H1 (cell line): ENCODE data around the gene CREB1. TPM values are rescaled to one million over a fixed set of nuclear protein-coding genes. Genes with fewer than 3 reads are reported as not detected.

Source experiments
- CTCF ChIA-PET: fragments of 300-600 bp; sonication (Branson Sonifier 250); formaldehyde crosslinking; loops from one replicate; lab custom pipeline; 2021; ENCODE audit not compliant: partially characterized antibody; lab: Charles Lee
- POLR2A ChIA-PET: fragments of 300-600 bp; sonication (Branson Sonifier 250); formaldehyde crosslinking; loops from one replicate; lab custom pipeline; 2021; ENCODE audit warnings: inconsistent platforms; ENCODE audit not compliant: partially characterized antibody; lab: Charles Lee
- DNase-seq, 2 experiments: peaks; one replicate each; pipeline versions ENCODE4 v3.0.0 to v3.0.0-alpha.2; 2010 to 2022; ENCODE audit warnings: low spot score in 2 of 2, low read depth in 1 of 2, mixed read lengths in 1 of 2
- FAIRE-seq: peaks from 2 replicates; lab custom pipeline; 2011; peaks lifted over from hg19 to GRCh38; lab: Jason Lieb, UNC
- H2AFZ ChIP-seq: 2 replicates; pipeline ENCODE4 v1.8.1; 2012; ENCODE audit warnings: low read length, inconsistent platforms
- H2AK5ac ChIP-seq: 2 replicates; pipeline ENCODE4 v1.6.1; 2013; ENCODE audit warnings: low read depth, low read length
- H2BK120ac ChIP-seq: replicated peaks from 2 replicates; pipeline ENCODE3; 2013; ENCODE audit warnings: low read depth, low read length, inconsistent platforms
- H2BK12ac ChIP-seq: 2 replicates; pipeline ENCODE4 v1.6.1; 2013; ENCODE audit warnings: low read depth, low read length
- H2BK15ac ChIP-seq: 2 replicates; pipeline ENCODE4 v1.6.1; 2013; ENCODE audit warnings: low read length
- H2BK20ac ChIP-seq: 2 replicates; pipeline ENCODE4 v1.6.1; 2013; ENCODE audit warnings: low read length
- H2BK5ac ChIP-seq: 2 replicates; pipeline ENCODE4 v1.6.1; 2013; ENCODE audit warnings: low read depth, low read length
- H3K14ac ChIP-seq: 2 replicates; pipeline ENCODE4 v1.6.1; 2013; ENCODE audit warnings: inconsistent platforms; ENCODE audit not compliant: insufficient read length
- H3K18ac ChIP-seq: 2 replicates; pipeline ENCODE4 v1.6.1; 2013; ENCODE audit warnings: low read length; ENCODE audit errors: extremely low read depth
- H3K23ac ChIP-seq: 2 replicates; pipeline ENCODE4 v1.6.1; 2013; ENCODE audit warnings: inconsistent platforms; ENCODE audit not compliant: insufficient read length
- H3K23me2 ChIP-seq: 2 replicates; pipeline ENCODE4 v1.6.1; 2013; ENCODE audit warnings: low read depth, low read length
- H3K27ac ChIP-seq: 2 replicates; pipeline ENCODE4 v1.6.1; 2011; ENCODE audit warnings: low read depth, low read length, inconsistent platforms
- H3K27me3 ChIP-seq, 4 experiments: replicated peaks in 1 of 4; 1 replicate in 1 of 4; 2 replicates in 3 of 4; pipeline versions ENCODE4 v1.6.1 to v1.8.1; 2011 to 2013; ENCODE audit warnings: low read length in 3 of 4, mild to moderate bottlenecking in 3 of 4, inconsistent platforms in 2 of 4, mixed read lengths in 2 of 4, moderate library complexity in 1 of 4; ENCODE audit not compliant: control insufficient read depth in 3 of 4, insufficient read depth in 3 of 4; ENCODE audit errors: extremely low read depth in 1 of 4
- H3K36me3 ChIP-seq, 4 experiments: 2 replicates each; pipeline versions ENCODE4 v1.6.1 to v1.8.1; 2011 to 2013; ENCODE audit warnings: mild to moderate bottlenecking in 4 of 4, low read length in 3 of 4, moderate library complexity in 2 of 4, control low read depth in 1 of 4, inconsistent platforms in 1 of 4; ENCODE audit not compliant: insufficient read depth in 4 of 4, control insufficient read depth in 2 of 4
- H3K4ac ChIP-seq: replicated peaks from 2 replicates; pipeline ENCODE3; 2013; ENCODE audit warnings: low read length, low read depth, mixed read lengths, inconsistent platforms; ENCODE audit not compliant: insufficient read length
- H3K4me1 ChIP-seq, 4 experiments: replicated peaks in 1 of 4; 1 replicate in 1 of 4; 2 replicates in 3 of 4; pipeline versions ENCODE4 v1.6.1 to v1.8.1; 2011 to 2013; ENCODE audit warnings: low read length in 3 of 4, inconsistent platforms in 2 of 4, mixed read lengths in 1 of 4; ENCODE audit not compliant: insufficient read depth in 4 of 4, control insufficient read depth in 3 of 4
- H3K4me2 ChIP-seq, 2 experiments: 2 replicates each; pipeline versions ENCODE4 v1.6.1 to v1.8.1; 2011 to 2013; ENCODE audit warnings: low read depth in 2 of 2, low read length in 2 of 2, control low read depth in 1 of 2, inconsistent platforms in 1 of 2, mild to moderate bottlenecking in 1 of 2; ENCODE audit not compliant: insufficient read depth in 1 of 2
- H3K4me3 ChIP-seq, 4 experiments: fragments of 200-600, 300-600 bp in 1 of 4; sonication (generic), shearing (Covaris generic), sonication (Bioruptor Twin) in 1 of 4; 2 replicates each; pipeline versions ENCODE4 v1.5.1 to v1.8.1; 2011 to 2016; ENCODE audit warnings: low read length in 4 of 4, low read depth in 3 of 4, control low read depth in 2 of 4, inconsistent platforms in 2 of 4, mild to moderate bottlenecking in 2 of 4, mixed read lengths in 1 of 4, moderate library complexity in 1 of 4; ENCODE audit not compliant: insufficient read depth in 2 of 4; ENCODE audit errors: extremely low read depth in 1 of 4
- H3K56ac ChIP-seq: replicated peaks from 2 replicates; pipeline ENCODE3; 2013; ENCODE audit warnings: low read depth, mild to moderate bottlenecking, mixed read lengths, low read length, inconsistent platforms; ENCODE audit not compliant: insufficient read length
- H3K79me1 ChIP-seq: 2 replicates; pipeline ENCODE4 v1.6.1; 2013; ENCODE audit warnings: low read depth, low read length, control low read depth
- H3K79me2 ChIP-seq, 2 experiments: 2 replicates each; pipeline versions ENCODE4 v1.6.1 to v1.8.1; 2012 to 2013; ENCODE audit warnings: low read length in 2 of 2, mild to moderate bottlenecking in 2 of 2, inconsistent platforms in 1 of 2; ENCODE audit not compliant: insufficient read depth in 2 of 2, control insufficient read depth in 1 of 2
- H3K9ac ChIP-seq, 4 experiments: replicated peaks in 1 of 4; 1 replicate in 1 of 4; 2 replicates in 3 of 4; pipeline versions ENCODE4 v1.6.1 to v1.8.1; 2011 to 2013; ENCODE audit warnings: low read depth in 3 of 4, low read length in 3 of 4, control low read depth in 2 of 4, mild to moderate bottlenecking in 2 of 4, moderate library complexity in 2 of 4, inconsistent platforms in 1 of 4; ENCODE audit errors: extremely low read depth in 1 of 4
- H3K9me3 ChIP-seq, 2 experiments: 2 replicates each; pipeline versions ENCODE4 v1.6.1 to v1.8.1; 2012 to 2013; ENCODE audit warnings: mild to moderate bottlenecking in 2 of 2, moderate library complexity in 2 of 2, control low read depth in 1 of 2, inconsistent platforms in 1 of 2, low read depth in 1 of 2, low read length in 1 of 2, mixed read lengths in 1 of 2; ENCODE audit not compliant: insufficient read depth in 2 of 2
- H4K20me1 ChIP-seq, 2 experiments: replicated peaks in 1 of 2; 2 replicates each; pipeline versions ENCODE3 to v1.8.1; 2011 to 2013; ENCODE audit warnings: inconsistent platforms in 2 of 2, low read length in 2 of 2, mild to moderate bottlenecking in 1 of 2; ENCODE audit not compliant: insufficient read depth in 2 of 2, control insufficient read depth in 1 of 2
- H4K5ac ChIP-seq: 2 replicates; pipeline ENCODE4 v1.6.1; 2013; ENCODE audit warnings: low read length, low read depth, mixed read lengths, inconsistent platforms; ENCODE audit not compliant: insufficient read length
- H4K8ac ChIP-seq: 2 replicates; pipeline ENCODE4 v1.8.0; 2013; ENCODE audit warnings: mild to moderate bottlenecking, moderate library complexity, low read length, inconsistent platforms; ENCODE audit not compliant: insufficient read depth; ENCODE audit errors: extremely low read depth
- H4K91ac ChIP-seq: replicated peaks from 2 replicates; pipeline ENCODE3; 2013; ENCODE audit warnings: low read length, mixed read lengths, inconsistent platforms; ENCODE audit not compliant: insufficient read length
- CBX8 ChIP-seq: fragments of 300-800, 300-1000 bp; sonication (generic); IDR thresholded peaks from 2 replicates; pipeline ENCODE4 v1.7.1; 2016; ENCODE audit warnings: low read depth, low read length, borderline replicate concordance
- CHD1 ChIP-seq: IDR thresholded peaks from 2 replicates; pipeline ENCODE4 v1.6.1; 2012; ENCODE audit warnings: low read depth, low read length, improper control_type of control experiment
- EGR1 ChIP-seq: IDR thresholded peaks from 2 replicates; pipeline ENCODE4 v1.6.1; 2011; ENCODE audit warnings: low read depth, low read length, borderline replicate concordance
- GTF2F1 ChIP-seq: IDR thresholded peaks from 2 replicates; pipeline ENCODE4 v1.6.1; 2012; ENCODE audit warnings: low read depth, low read length, improper control_type of control experiment, borderline replicate concordance
- POU5F1 ChIP-seq: IDR thresholded peaks from 2 replicates; pipeline ENCODE4 v1.6.1; 2011; ENCODE audit warnings: low read depth, mild to moderate bottlenecking, low read length, moderate library complexity
- RAD21 ChIP-seq, 2 experiments: IDR thresholded peaks in 1 of 2; conservative IDR thresholded peaks in 1 of 2; 2 replicates each; pipeline ENCODE4 v1.6.1; 2011; ENCODE audit warnings: low read depth in 2 of 2, low read length in 2 of 2, improper control_type of control experiment in 1 of 2, inconsistent platforms in 1 of 2, mild to moderate bottlenecking in 1 of 2, moderate library complexity in 1 of 2
- RBBP5 ChIP-seq: IDR thresholded peaks from 2 replicates; pipeline ENCODE4 v1.7.1; 2012; ENCODE audit warnings: low read depth, mild to moderate bottlenecking, inconsistent platforms, low read length, moderate library complexity, borderline replicate concordance
- SP4 ChIP-seq: IDR thresholded peaks from 2 replicates; pipeline ENCODE4 v1.6.1; 2012; ENCODE audit warnings: low read length, inconsistent platforms
- TBP ChIP-seq: IDR thresholded peaks from 2 replicates; pipeline ENCODE4 v1.6.1; 2011; ENCODE audit warnings: low read depth, low read length, improper control_type of control experiment
- WGBS, 2 experiments: shearing (Covaris generic) in 1 of 2; methylation state at CpG; one replicate each; pipeline versions ENCODE4 v1.1.6 to v1.1.7; 2013 to 2015; ENCODE audit warnings: low lambda C conversion rate in 2 of 2, mixed read lengths in 2 of 2, inconsistent platforms in 1 of 2, low coverage in 1 of 2, missing lambda C conversion rate in 1 of 2; ENCODE audit not compliant: insufficient replicate concordance in 2 of 2, insufficient coverage in 1 of 2, insufficient read length in 1 of 2; ENCODE audit errors: extremely low coverage in 1 of 2, missing lambda C conversion rate in 1 of 2; 5-methylcytosine and 5-hydroxymethylcytosine counted together
- polyA plus RNA-seq, 7 experiments: library from polyadenylated mRNA; depleted of rRNA in 3 of 7; stranded (reverse) in 5 of 7; unstranded in 2 of 7; fragments of >200 nt in 5 of 7; fragments of 200-250 nt in 2 of 7; gene quantifications; 1 replicate in 5 of 7; 2 replicates in 1 of 7; 4 replicates in 1 of 7; pipeline versions ENCODE4 v1.2.1 to v1.2.3, GENCODE V29; 2011 to 2013; ENCODE audit warnings: missing spikeins in 2 of 7, mixed read lengths in 2 of 7
- total RNA-seq: library from RNA; stranded (reverse); fragmentation: NEBNext Ultra II Directional; extraction: Animal tissue kit (Norgen Biotek cat#: 25700); gene quantifications from 2 replicates; pipeline ENCODE4 v1.2.1, GENCODE V29; 2021
- TF ChIP-seq, protein P1 (sequence below): IDR thresholded peaks from 2 replicates; pipeline ENCODE4 v1.6.1; 2012; ENCODE audit warnings: inconsistent platforms
- TF ChIP-seq, protein P2 (sequence below), 3 experiments: IDR thresholded peaks; 1 replicate in 2 of 3; 2 replicates in 1 of 3; pipeline versions ENCODE4 v1.5.1 to v1.6.1; 2011; ENCODE audit warnings: low read length in 3 of 3, mild to moderate bottlenecking in 3 of 3, inconsistent platforms in 2 of 3, low read depth in 1 of 3, moderate library complexity in 1 of 3; ENCODE audit not compliant: insufficient read depth in 1 of 3; ENCODE audit errors: control extremely low read depth in 1 of 3

The CREB1 gene
- total and polyA plus RNA-seq, 2 of the 8 experiments (the other 6 are each of a cell fraction or from before 2014, with no cell fraction given): 46.3 to 99.0 TPM

- no peak overlapping the region for H2AFZ ChIP-seq
- H2BK5ac ChIP-seq: no peak overlapping the region
- H4K91ac ChIP-seq: no peak overlapping the region
- H3K79me1 ChIP-seq: no peaks in the 10 kb centered on the region
- ChIA-PET POLR2A (no interaction called here), CTCF (interaction anchor here (1.7 kb wide), 1 partner anchor 9 kb away, joined by 7 read pairs; no protein-coding TSS in a partner anchor)
- H3K4ac ChIP-seq: no peak overlapping the region
- H4K5ac ChIP-seq: no peak overlapping the region
- H3K36me3 ChIP-seq: no peaks in the 10 kb centered on the region
- WGBS, 2 experiments: 100% methylated on average over 1 of the region's 1 CpG; no CpG with 5 or more reads in 1 of the 2 experiments
- H3K4me1 ChIP-seq: no peaks in the 10 kb centered on the region
- H2BK20ac ChIP-seq: no peak overlapping the region
- H3K14ac ChIP-seq: no peak overlapping the region
- H4K8ac ChIP-seq: no peak overlapping the region
- H2AK5ac ChIP-seq: no peak overlapping the region
- no peaks in the 10 kb centered on the region for H3K79me2 ChIP-seq
- H3K18ac ChIP-seq: no peak overlapping the region
- no peak overlapping the region for H3K27ac ChIP-seq
- no peak overlapping the region for H2BK12ac ChIP-seq
- H3K4me2 ChIP-seq: no peak overlapping the region
- no peak overlapping the region for H3K4me3 ChIP-seq
- H3K27me3 ChIP-seq: no peaks in the 10 kb centered on the region
- H3K23ac ChIP-seq: no peak overlapping the region
- FAIRE-seq (no peak), DNase-seq (no peak)
- H3K9ac ChIP-seq: no peak overlapping the region
- H2BK120ac ChIP-seq: no peak overlapping the region
- no peaks in the 10 kb centered on the region for H3K23me2 ChIP-seq
- no peaks in the 10 kb centered on the region for H4K20me1 ChIP-seq
- no peaks in the 10 kb centered on the region for H3K9me3 ChIP-seq
- no peak overlapping the region for H3K56ac ChIP-seq
- H2BK15ac ChIP-seq: no peak overlapping the region
- no peak for TF ChIP-seq CBX8
- no peak for TF ChIP-seq GTF2F1
- TF ChIP-seq POU5F1: no peak
- TF ChIP-seq, protein P1, sequence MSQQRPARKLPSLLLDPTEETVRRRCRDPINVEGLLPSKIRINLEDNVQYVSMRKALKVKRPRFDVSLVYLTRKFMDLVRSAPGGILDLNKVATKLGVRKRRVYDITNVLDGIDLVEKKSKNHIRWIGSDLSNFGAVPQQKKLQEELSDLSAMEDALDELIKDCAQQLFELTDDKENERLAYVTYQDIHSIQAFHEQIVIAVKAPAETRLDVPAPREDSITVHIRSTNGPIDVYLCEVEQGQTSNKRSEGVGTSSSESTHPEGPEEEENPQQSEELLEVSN: no peak
- TF ChIP-seq RBBP5: no peak
- TF ChIP-seq CHD1: no peak
- no peak for TF ChIP-seq RAD21 (IDR thresholded peaks at IDR 0.05 in 1 of 2, conservative IDR thresholded peaks at IDR 0.05 in 1 of 2; ENCODE audit: low read depth in 2 of 2, low read length in 2 of 2)
- TF ChIP-seq, protein P2, sequence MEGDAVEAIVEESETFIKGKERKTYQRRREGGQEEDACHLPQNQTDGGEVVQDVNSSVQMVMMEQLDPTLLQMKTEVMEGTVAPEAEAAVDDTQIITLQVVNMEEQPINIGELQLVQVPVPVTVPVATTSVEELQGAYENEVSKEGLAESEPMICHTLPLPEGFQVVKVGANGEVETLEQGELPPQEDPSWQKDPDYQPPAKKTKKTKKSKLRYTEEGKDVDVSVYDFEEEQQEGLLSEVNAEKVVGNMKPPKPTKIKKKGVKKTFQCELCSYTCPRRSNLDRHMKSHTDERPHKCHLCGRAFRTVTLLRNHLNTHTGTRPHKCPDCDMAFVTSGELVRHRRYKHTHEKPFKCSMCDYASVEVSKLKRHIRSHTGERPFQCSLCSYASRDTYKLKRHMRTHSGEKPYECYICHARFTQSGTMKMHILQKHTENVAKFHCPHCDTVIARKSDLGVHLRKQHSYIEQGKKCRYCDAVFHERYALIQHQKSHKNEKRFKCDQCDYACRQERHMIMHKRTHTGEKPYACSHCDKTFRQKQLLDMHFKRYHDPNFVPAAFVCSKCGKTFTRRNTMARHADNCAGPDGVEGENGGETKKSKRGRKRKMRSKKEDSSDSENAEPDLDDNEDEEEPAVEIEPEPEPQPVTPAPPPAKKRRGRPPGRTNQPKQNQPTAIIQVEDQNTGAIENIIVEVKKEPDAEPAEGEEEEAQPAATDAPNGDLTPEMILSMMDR (IDR thresholded peaks at IDR 0.05; ENCODE audit: control extremely low read depth in 1 of 3, insufficient read depth in 1 of 3, low read depth in 1 of 3, low read length in 3 of 3): no peak
- TF ChIP-seq EGR1: no peak
- TF ChIP-seq TBP: no peak
- TF ChIP-seq SP4: no peak
Observed at GRCh38 chr2:207494137-207494536, 35.6 kb upstream of the CREB1 start.
